WTC11 (cell line): ENCODE measurements around the gene SLC22A4. TPM values are rescaled to one million over a fixed set of nuclear protein-coding genes. Genes with fewer than 3 reads are reported as not detected.

Source experiments
- ATAC-seq: fragments of 200-7000 bp; cut with Tn5 transposase; 2 replicates; pipeline ENCODE4 v1.10.0; 2021; ENCODE audit warnings: mild to moderate bottlenecking, moderate library complexity
- CTCF ChIA-PET: fragments of 300-600 bp; sonication (Branson Sonifier 250); formaldehyde crosslinking; loops from one replicate; lab custom pipeline; 2021; ENCODE audit warnings: antibody characterized with exemption; lab: Charles Lee
- POLR2A ChIA-PET: fragments of 350-600 bp; sonication (Branson Sonifier 250); formaldehyde crosslinking; loops from one replicate; lab custom pipeline; 2021; ENCODE audit warnings: antibody characterized with exemption; lab: Charles Lee
- DNase-seq: peaks from one replicate; pipeline ENCODE4 v3.0.0; 2021; ENCODE audit warnings: low spot score
- H3K27ac Mint-ChIP-seq: 2 replicates; pipeline ENCODE4 v1.8.0; 2021; ENCODE audit warnings: mixed read lengths
- H3K27me3 Mint-ChIP-seq: 2 replicates; pipeline ENCODE4 v1.8.0; 2021; ENCODE audit warnings: low read depth, mild to moderate bottlenecking, moderate library complexity, mixed read lengths
- H3K36me3 Mint-ChIP-seq: 2 replicates; pipeline ENCODE4 v1.8.0; 2021; ENCODE audit warnings: mixed read lengths
- H3K4me1 Mint-ChIP-seq: 2 replicates; pipeline ENCODE4 v1.8.0; 2022; ENCODE audit warnings: mixed read lengths
- H3K4me3 Mint-ChIP-seq: 2 replicates; pipeline ENCODE4 v1.8.0; 2021; ENCODE audit warnings: mild to moderate bottlenecking, moderate library complexity, mixed read lengths
- H3K9me3 Mint-ChIP-seq: 2 replicates; pipeline ENCODE4 v1.8.0; 2021; ENCODE audit warnings: mixed read lengths
- CDX4 ChIP-seq: fragments of 250-450 bp; sonication (Bioruptor Pico); IDR thresholded peaks from 2 replicates; pipeline ENCODE4 v1.9.0; 2021; ENCODE audit warnings: moderate library complexity, mild to moderate bottlenecking, inconsistent platforms, borderline replicate concordance
- ELF4 ChIP-seq: sonication (generic); formaldehyde crosslinking; IDR thresholded peaks from 2 replicates; pipeline ENCODE4 v1.8.1; 2022; ENCODE audit warnings: low read depth, mild to moderate bottlenecking, moderate library complexity, missing genetic modification reagents
- GRHL2 ChIP-seq: fragments of 250-450 bp; sonication (Bioruptor Pico); IDR thresholded peaks from 2 replicates; pipeline ENCODE4 v1.8.0; 2022; ENCODE audit warnings: mild to moderate bottlenecking, moderate library complexity; ENCODE audit not compliant: insufficient replicate concordance, severe bottlenecking
- JUN ChIP-seq: sonication (generic); formaldehyde crosslinking; IDR thresholded peaks from 2 replicates; pipeline ENCODE4 v1.8.0; 2023; ENCODE audit warnings: mild to moderate bottlenecking, missing genetic modification reagents
- MLX ChIP-seq: sonication (generic); formaldehyde crosslinking; IDR thresholded peaks from 2 replicates; pipeline ENCODE4 v1.8.1; 2023; ENCODE audit warnings: mild to moderate bottlenecking, missing genetic modification reagents, moderate library complexity
- RELA ChIP-seq: sonication (generic); formaldehyde crosslinking; IDR thresholded peaks from 2 replicates; pipeline ENCODE4 v1.8.1; 2022; ENCODE audit warnings: missing genetic modification reagents, mild to moderate bottlenecking, borderline replicate concordance
- RORB ChIP-seq: fragments of 250-450 bp; sonication (Bioruptor Pico); IDR thresholded peaks from 2 replicates; pipeline ENCODE4 v1.9.0; 2021; ENCODE audit warnings: mild to moderate bottlenecking
- SMAD3 ChIP-seq: sonication (generic); formaldehyde crosslinking; IDR thresholded peaks from 2 replicates; pipeline ENCODE4 v1.8.0; 2022; ENCODE audit warnings: missing genetic modification reagents, mild to moderate bottlenecking, borderline replicate concordance
- SMAD4 ChIP-seq: sonication (generic); formaldehyde crosslinking; IDR thresholded peaks from 2 replicates; pipeline ENCODE4 v1.8.0; 2022; ENCODE audit warnings: mild to moderate bottlenecking, missing genetic modification reagents
- TCF7 ChIP-seq: sonication (generic); formaldehyde crosslinking; IDR thresholded peaks from 2 replicates; pipeline ENCODE4 v1.8.0; 2022; ENCODE audit warnings: mild to moderate bottlenecking, low read depth, missing genetic modification reagents, moderate library complexity
- TEAD1 ChIP-seq: sonication (generic); formaldehyde crosslinking; IDR thresholded peaks from 2 replicates; pipeline ENCODE4 v1.8.0; 2022; ENCODE audit warnings: mild to moderate bottlenecking, missing genetic modification reagents
- ZMAT4 ChIP-seq: fragments of 250-450 bp; sonication (Bioruptor Pico); IDR thresholded peaks from 2 replicates; pipeline ENCODE4 v1.9.0; 2021; ENCODE audit warnings: mild to moderate bottlenecking
- ZNF317 ChIP-seq: sonication (generic); formaldehyde crosslinking; IDR thresholded peaks from 2 replicates; pipeline ENCODE4 v1.8.1; 2023; ENCODE audit warnings: low read depth, mild to moderate bottlenecking, moderate library complexity, missing genetic modification reagents, borderline replicate concordance
- ZNF416 ChIP-seq: fragments of 250-450 bp; sonication (Bioruptor Pico); IDR thresholded peaks from 2 replicates; pipeline ENCODE4 v1.9.0; 2021; ENCODE audit warnings: mild to moderate bottlenecking, inconsistent platforms
- total RNA-seq: library from RNA; stranded (reverse); gene quantifications from 3 replicates; pipeline ENCODE4 v1.2.3, GENCODE V29; 2021
- TF ChIP-seq, protein P1 (sequence below): sonication (generic); formaldehyde crosslinking; IDR thresholded peaks from 2 replicates; pipeline ENCODE4 v1.8.1; 2023; ENCODE audit warnings: mild to moderate bottlenecking, missing genetic modification reagents, borderline replicate concordance
- TF ChIP-seq, protein P2 (sequence below): fragments of 250-450 bp; sonication (Bioruptor Pico); conservative IDR thresholded peaks from 2 replicates; pipeline ENCODE4 v1.9.0; 2021; ENCODE audit warnings: mild to moderate bottlenecking
- TF ChIP-seq, protein P3 (sequence below): sonication (generic); formaldehyde crosslinking; IDR thresholded peaks from 2 replicates; pipeline ENCODE4 v1.8.0; 2023; ENCODE audit warnings: mild to moderate bottlenecking, missing genetic modification reagents
- TF ChIP-seq, protein P4 (sequence below): fragments of 250-450 bp; sonication (Bioruptor Pico); IDR thresholded peaks from 2 replicates; pipeline ENCODE4 v2.1.2; 2022; ENCODE audit warnings: mild to moderate bottlenecking, moderate library complexity

Gene SLC22A4
- total RNA-seq, 1 experiment from 2014 or later: 0.35 TPM

DNA sequence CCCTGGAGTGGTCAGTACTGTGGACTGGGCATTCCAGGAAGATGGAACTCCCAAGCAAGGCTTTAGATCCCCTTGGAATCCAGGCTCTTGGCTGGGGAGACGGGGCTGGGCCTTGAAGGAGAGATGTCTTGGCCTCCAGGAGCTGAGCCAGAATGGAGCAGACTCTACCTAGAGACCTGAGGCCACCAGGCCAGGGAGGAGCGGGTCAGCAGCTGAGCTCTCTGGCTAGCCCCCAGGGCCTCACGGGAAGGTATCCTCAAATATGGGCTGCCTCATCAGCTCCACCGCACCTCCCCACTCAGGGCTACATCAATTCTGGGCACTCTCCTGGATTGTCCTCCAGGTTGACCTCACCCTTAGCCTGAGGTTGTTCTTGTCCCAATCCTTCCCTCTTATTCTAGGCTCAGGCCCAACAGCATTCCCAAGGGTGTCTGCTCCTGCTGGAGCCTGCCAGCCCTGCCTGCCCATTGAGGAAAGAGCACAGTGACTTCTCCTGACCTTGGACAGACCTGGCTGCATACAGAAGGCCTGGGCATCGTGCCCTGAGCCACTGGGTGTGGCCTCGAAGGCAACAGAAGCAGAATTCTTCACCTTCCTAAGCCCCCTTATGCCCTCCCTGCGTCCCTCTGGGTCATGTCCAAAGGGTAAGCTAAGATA, 39.7 kb upstream of the SLC22A4 start (continued):
- TF ChIP-seq GRHL2: no peak
- no peak for TF ChIP-seq ZNF416 (CRISPR knock-in tag)
- TF ChIP-seq RORB (CRISPR knock-in tag): no peak
- no peak for TF ChIP-seq SMAD4 (CRISPR knock-in tag)

GRCh38 chr5:132256086-132256782, 38.0 kb upstream of the SLC22A4 start:
- DNase-seq: no peak
- H3K27ac Mint-ChIP-seq: no peak overlapping the region
- TF ChIP-seq, protein P1, sequence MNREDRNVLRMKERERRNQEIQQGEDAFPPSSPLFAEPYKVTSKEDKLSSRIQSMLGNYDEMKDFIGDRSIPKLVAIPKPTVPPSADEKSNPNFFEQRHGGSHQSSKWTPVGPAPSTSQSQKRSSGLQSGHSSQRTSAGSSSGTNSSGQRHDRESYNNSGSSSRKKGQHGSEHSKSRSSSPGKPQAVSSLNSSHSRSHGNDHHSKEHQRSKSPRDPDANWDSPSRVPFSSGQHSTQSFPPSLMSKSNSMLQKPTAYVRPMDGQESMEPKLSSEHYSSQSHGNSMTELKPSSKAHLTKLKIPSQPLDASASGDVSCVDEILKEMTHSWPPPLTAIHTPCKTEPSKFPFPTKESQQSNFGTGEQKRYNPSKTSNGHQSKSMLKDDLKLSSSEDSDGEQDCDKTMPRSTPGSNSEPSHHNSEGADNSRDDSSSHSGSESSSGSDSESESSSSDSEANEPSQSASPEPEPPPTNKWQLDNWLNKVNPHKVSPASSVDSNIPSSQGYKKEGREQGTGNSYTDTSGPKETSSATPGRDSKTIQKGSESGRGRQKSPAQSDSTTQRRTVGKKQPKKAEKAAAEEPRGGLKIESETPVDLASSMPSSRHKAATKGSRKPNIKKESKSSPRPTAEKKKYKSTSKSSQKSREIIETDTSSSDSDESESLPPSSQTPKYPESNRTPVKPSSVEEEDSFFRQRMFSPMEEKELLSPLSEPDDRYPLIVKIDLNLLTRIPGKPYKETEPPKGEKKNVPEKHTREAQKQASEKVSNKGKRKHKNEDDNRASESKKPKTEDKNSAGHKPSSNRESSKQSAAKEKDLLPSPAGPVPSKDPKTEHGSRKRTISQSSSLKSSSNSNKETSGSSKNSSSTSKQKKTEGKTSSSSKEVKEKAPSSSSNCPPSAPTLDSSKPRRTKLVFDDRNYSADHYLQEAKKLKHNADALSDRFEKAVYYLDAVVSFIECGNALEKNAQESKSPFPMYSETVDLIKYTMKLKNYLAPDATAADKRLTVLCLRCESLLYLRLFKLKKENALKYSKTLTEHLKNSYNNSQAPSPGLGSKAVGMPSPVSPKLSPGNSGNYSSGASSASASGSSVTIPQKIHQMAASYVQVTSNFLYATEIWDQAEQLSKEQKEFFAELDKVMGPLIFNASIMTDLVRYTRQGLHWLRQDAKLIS (CRISPR knock-in tag): no peak
- TF ChIP-seq RELA (CRISPR knock-in tag): no peak
- TF ChIP-seq SMAD3: no peak
- no peak for TF ChIP-seq ZNF317
- TF ChIP-seq, all 79 proteins: peak for 0
- Mint-ChIP-seq H3K36me3 (no peaks in the 10 kb centered on the region), H3K4me3 (peak overlapping the region; percentile 73), H3K9me3 (no peaks in the 10 kb centered on the region), H3K27me3 (peaks cover 20% of the 10 kb centered on the region), H3K4me1 (peaks cover 9% of the 10 kb centered on the region)
- ChIA-PET POLR2A (no interaction called here), CTCF (interaction anchor here (1.9 kb wide), 1 partner anchor 18 kb away, joined by 15 read pairs; no protein-coding TSS in a partner anchor)
- ATAC-seq: no peak

DNA sequence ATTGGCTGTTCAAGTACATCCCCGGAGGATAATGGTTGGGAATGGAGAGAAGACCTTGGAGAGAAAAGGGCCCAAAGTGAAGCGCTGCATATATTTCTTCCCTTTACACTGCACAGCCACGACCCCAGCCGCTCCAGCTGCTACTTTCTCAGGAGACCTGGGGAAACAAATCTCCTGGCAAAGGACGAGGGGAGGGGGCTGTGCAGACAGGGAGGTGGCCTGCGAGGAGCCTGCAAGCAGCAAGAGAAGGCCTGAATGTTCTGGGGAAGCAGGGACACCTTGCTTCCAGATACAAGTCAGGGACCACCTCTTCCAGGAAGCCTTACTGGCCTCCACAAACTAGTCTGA, 37.4 kb upstream of the SLC22A4 start:
- no peaks in the 10 kb centered on the region for H3K36me3 Mint-ChIP-seq
- CTCF ChIA-PET: interaction anchor here (1.9 kb wide), 1 partner anchor 19 kb away, joined by 15 read pairs; no protein-coding TSS in a partner anchor
- no peak for DNase-seq
- peaks cover 9% of the 10 kb centered on the region for H3K4me1 Mint-ChIP-seq
- H3K27me3 Mint-ChIP-seq: peaks cover 20% of the 10 kb centered on the region
- POLR2A ChIA-PET: no interaction called here
- H3K9me3 Mint-ChIP-seq: no peaks in the 10 kb centered on the region
- no peak overlapping the region for H3K27ac Mint-ChIP-seq
- H3K4me3 Mint-ChIP-seq: peak overlapping the region; percentile 73
- ATAC-seq: no peak; the same call in 1 of the 2 replicates
- TF ChIP-seq, protein P2, sequence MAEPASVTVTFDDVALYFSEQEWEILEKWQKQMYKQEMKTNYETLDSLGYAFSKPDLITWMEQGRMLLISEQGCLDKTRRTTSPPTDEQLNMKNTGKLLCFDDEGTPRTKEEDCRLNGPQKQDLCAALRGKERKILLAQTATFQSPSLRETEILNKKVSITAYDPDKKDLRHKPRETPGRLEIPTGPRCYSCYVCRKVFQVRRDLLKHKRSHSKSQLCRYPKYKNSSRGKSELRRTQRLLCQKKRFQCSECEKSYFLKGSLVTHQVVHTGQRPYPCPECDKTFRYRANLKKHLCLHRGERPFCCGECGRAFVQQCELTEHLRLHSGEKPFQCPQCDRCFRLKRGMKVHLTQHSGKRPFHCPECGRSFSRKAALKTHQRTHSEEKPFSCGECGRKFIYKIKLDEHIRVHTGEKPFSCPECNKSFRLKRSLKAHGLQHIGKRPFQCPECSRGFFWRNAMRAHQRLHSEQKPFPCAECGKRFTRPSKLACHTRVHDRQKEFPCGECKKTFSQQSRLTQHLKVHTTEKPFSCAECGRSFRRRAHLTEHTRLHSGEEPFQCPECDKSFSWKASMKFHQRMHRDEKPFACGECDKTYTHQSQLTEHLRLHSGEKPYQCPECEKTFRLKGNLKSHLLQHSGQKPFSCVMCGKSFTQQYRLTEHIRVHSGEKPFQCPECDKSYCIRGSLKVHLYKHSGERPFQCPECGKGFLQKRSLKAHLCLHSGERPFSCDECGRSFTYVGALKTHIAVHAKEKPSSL: no peak
- TF ChIP-seq MLX (CRISPR knock-in tag) (no peak), ELF4 (CRISPR knock-in tag) (no peak), JUN (no peak), TEAD1 (CRISPR knock-in tag) (no peak), CDX4 (CRISPR knock-in tag) (no peak), ZMAT4 (no peak), TCF7 (CRISPR knock-in tag) (no peak)
- TF ChIP-seq, protein P3, sequence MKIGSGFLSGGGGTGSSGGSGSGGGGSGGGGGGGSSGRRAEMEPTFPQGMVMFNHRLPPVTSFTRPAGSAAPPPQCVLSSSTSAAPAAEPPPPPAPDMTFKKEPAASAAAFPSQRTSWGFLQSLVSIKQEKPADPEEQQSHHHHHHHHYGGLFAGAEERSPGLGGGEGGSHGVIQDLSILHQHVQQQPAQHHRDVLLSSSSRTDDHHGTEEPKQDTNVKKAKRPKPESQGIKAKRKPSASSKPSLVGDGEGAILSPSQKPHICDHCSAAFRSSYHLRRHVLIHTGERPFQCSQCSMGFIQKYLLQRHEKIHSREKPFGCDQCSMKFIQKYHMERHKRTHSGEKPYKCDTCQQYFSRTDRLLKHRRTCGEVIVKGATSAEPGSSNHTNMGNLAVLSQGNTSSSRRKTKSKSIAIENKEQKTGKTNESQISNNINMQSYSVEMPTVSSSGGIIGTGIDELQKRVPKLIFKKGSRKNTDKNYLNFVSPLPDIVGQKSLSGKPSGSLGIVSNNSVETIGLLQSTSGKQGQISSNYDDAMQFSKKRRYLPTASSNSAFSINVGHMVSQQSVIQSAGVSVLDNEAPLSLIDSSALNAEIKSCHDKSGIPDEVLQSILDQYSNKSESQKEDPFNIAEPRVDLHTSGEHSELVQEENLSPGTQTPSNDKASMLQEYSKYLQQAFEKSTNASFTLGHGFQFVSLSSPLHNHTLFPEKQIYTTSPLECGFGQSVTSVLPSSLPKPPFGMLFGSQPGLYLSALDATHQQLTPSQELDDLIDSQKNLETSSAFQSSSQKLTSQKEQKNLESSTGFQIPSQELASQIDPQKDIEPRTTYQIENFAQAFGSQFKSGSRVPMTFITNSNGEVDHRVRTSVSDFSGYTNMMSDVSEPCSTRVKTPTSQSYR (CRISPR knock-in tag): no peak
- TF ChIP-seq, protein P4, sequence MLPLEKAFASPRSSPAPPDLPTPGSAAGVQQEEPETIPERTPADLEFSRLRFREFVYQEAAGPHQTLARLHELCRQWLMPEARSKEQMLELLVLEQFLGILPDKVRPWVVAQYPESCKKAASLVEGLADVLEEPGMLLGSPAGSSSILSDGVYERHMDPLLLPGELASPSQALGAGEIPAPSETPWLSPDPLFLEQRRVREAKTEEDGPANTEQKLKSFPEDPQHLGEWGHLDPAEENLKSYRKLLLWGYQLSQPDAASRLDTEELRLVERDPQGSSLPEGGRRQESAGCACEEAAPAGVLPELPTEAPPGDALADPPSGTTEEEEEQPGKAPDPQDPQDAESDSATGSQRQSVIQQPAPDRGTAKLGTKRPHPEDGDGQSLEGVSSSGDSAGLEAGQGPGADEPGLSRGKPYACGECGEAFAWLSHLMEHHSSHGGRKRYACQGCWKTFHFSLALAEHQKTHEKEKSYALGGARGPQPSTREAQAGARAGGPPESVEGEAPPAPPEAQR: no peak
